IMR-90 (cell line): ENCODE measurements around the gene DEPDC5.
"Not testable (repeated sequence)": the region's sequence is repeated elsewhere in the genome, so short reads cannot be mapped to it uniquely, and the experiment has no call there.

Experiments
- CEBPB ChIP-seq: IDR thresholded peaks from 2 replicates; pipeline ENCODE4 v1.6.1; 2012; ENCODE audit warnings: low read depth, low read length, improper control_type of control experiment
- POLR2A ChIP-seq: IDR thresholded peaks from 2 replicates; pipeline ENCODE4 v1.6.1; 2012; ENCODE audit warnings: mild to moderate bottlenecking, low read depth, low read length
- RCOR1 ChIP-seq: IDR thresholded peaks from 2 replicates; pipeline ENCODE4 v1.6.1; 2012; ENCODE audit warnings: mild to moderate bottlenecking, low read length, improper control_type of control experiment; ENCODE audit not compliant: insufficient replicate concordance
- RFX5 ChIP-seq: IDR thresholded peaks from 2 replicates; pipeline ENCODE4 v1.8.0; 2012; ENCODE audit warnings: low read depth, mild to moderate bottlenecking, low read length, moderate library complexity
- TF ChIP-seq, protein P1 (sequence below): conservative IDR thresholded peaks from 2 replicates; pipeline ENCODE4 v1.5.1; 2012; ENCODE audit warnings: mild to moderate bottlenecking, low read depth, low read length, improper control_type of control experiment

DNA sequence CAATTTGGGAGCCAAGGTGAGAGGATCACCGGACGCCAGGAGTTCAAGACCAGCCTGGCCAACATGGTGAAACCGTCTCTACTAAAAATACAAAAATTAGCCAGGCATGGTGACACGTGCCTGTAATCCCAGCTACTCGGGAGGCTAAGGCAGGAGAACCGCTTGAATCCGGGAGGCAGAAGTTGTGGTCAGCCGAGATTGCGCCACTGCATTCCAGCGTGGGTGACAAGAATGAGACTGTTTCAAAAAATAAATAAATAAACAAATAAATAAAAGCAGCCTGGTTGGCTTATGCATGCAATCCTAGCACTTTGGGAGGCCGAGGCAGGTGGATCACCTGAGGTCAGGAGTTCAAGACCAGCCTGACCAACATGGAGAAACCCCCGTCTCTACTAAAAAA lies 42.6 kb upstream of the DEPDC5 start:
- TF ChIP-seq, protein P1, sequence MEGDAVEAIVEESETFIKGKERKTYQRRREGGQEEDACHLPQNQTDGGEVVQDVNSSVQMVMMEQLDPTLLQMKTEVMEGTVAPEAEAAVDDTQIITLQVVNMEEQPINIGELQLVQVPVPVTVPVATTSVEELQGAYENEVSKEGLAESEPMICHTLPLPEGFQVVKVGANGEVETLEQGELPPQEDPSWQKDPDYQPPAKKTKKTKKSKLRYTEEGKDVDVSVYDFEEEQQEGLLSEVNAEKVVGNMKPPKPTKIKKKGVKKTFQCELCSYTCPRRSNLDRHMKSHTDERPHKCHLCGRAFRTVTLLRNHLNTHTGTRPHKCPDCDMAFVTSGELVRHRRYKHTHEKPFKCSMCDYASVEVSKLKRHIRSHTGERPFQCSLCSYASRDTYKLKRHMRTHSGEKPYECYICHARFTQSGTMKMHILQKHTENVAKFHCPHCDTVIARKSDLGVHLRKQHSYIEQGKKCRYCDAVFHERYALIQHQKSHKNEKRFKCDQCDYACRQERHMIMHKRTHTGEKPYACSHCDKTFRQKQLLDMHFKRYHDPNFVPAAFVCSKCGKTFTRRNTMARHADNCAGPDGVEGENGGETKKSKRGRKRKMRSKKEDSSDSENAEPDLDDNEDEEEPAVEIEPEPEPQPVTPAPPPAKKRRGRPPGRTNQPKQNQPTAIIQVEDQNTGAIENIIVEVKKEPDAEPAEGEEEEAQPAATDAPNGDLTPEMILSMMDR, result not testable (repeated sequence)
- not testable (repeated sequence) for TF ChIP-seq RFX5, POLR2A, RCOR1
- 0 out of 2 replicates have a peak, but pooled peaks have one; percentile 11 for TF ChIP-seq CEBPB
